ENCODE data around the gene RAB3GAP1. TPM values are rescaled to one million over a fixed set of nuclear protein-coding genes. Genes with fewer than 3 reads are reported as not detected.
A peak's percentile ranks its signal among the peaks of the same experiment; 100 is the strongest.

The RAB3GAP1 gene
- total and polyA plus RNA-seq, 3 donors from 2014 or later = 39.9 to 45.9 (median 40.5) TPM

DNA sequence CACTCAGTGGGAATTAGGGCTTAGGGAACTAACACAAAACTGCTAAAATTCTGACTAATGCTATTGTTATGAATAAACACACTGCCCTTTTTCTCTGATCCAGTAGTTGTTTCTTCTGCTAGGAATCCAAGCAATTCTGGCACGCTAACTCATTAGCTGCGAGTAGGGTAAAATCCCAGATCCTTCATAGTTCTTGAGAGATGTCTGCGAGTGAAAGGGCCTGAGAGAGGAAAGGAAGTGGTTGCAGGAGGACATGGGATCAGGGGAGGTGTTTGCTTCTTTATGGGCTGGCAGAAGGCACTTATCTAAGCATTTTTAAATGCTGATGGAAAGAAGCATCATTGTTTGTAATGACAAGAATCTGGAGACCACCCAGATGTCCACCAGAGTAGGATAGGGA is 14.3 kb upstream of the RAB3GAP1 start:
- H3K27ac ChIP-seq = no peak overlapping the region
- no peaks in the 10 kb centered on the region for H3K36me3 ChIP-seq (ENCODE audit: low read depth, missing control alignments)
- H3K27me3 ChIP-seq = no peaks in the 10 kb centered on the region
- H3K4me1 ChIP-seq = no peaks in the 10 kb centered on the region
- no peak overlapping the region for H3K4me3 ChIP-seq
- TF ChIP-seq POLR2A (IDR thresholded peaks at IDR 0.05) = no peak
- TF ChIP-seq, protein P1, sequence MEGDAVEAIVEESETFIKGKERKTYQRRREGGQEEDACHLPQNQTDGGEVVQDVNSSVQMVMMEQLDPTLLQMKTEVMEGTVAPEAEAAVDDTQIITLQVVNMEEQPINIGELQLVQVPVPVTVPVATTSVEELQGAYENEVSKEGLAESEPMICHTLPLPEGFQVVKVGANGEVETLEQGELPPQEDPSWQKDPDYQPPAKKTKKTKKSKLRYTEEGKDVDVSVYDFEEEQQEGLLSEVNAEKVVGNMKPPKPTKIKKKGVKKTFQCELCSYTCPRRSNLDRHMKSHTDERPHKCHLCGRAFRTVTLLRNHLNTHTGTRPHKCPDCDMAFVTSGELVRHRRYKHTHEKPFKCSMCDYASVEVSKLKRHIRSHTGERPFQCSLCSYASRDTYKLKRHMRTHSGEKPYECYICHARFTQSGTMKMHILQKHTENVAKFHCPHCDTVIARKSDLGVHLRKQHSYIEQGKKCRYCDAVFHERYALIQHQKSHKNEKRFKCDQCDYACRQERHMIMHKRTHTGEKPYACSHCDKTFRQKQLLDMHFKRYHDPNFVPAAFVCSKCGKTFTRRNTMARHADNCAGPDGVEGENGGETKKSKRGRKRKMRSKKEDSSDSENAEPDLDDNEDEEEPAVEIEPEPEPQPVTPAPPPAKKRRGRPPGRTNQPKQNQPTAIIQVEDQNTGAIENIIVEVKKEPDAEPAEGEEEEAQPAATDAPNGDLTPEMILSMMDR (IDR thresholded peaks at IDR 0.05) = no peak
- intact Hi-C loops (cut with DNase I; ENCODE audit: low total_unique reads) = no loop called here
- 81 to 95% methylated on average over 3 of the region's 3 CpGs for WGBS, 2 donors
- no peaks in the 10 kb centered on the region for H3K9me3 ChIP-seq
- DNase-seq = no peak

DNA sequence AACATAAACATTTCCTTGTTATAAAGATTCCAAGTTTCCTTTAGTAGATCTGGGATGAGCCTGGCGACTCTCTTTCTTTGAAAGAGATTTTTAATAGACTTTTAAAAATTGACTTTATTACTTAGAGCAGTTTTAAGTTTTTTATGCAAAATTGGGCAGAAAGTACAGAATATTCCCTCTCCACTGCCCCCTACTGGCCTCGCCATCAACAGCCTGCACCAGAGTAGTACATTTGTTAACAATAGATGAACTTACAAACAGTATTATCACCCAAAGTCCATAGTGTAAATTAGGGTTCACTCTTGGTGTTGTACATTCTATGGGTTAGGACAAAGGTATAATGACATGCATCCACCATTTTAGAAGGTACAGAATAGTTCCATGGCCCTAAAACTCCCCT is 8.7 kb upstream of the RAB3GAP1 start:
- 75% methylated on average over 2 of the region's 2 CpGs for WGBS, 2 donors
- TF ChIP-seq POLR2A (IDR thresholded peaks at IDR 0.05) = no peak
- TF ChIP-seq, protein P1 (IDR thresholded peaks at IDR 0.05) = peak in 2 of 3 experiments; percentile 32 to 69
- no peak overlapping the region for H3K27ac ChIP-seq
- H3K27me3 ChIP-seq = no peaks in the 10 kb centered on the region
- peak; percentile 30 for DNase-seq
- H3K4me1 ChIP-seq = no peaks in the 10 kb centered on the region
- no peaks in the 10 kb centered on the region for H3K36me3 ChIP-seq (ENCODE audit: low read depth, missing control alignments)
- intact Hi-C loops (cut with DNase I; ENCODE audit: low total_unique reads) = no loop called here
- no peak overlapping the region for H3K4me3 ChIP-seq
- H3K9me3 ChIP-seq = no peaks in the 10 kb centered on the region

DNA sequence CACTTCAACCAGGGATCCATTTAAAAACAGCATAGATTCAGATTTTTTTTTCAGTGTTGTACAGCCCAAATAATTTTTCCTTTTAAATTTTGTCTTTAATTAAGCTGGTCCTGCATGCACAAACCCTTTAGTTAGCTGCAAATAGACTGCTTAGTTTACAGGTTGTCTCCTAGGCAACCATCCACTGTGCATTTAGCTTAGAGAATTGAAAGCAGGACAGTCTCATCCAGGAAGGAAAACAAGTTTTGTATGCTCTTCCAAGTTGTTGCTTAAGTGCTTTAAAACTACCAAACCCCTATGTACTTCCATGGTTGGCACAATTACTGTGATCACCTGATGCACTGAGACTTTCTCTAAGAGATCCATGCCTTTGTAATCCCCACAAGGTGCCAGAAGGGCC is 4.8 kb upstream of the RAB3GAP1 start, which contains the start of gene MAP3K19:
Gene MAP3K19 (minus strand): TSS at position 148 of the 400 bp plus-strand sequence. CDS start 22,800 bp downstream, outside the sequence.
- H3K9me3 ChIP-seq = no peaks in the 10 kb centered on the region
- TF ChIP-seq, protein P1 (IDR thresholded peaks at IDR 0.05) = no peak
- TF ChIP-seq POLR2A (IDR thresholded peaks at IDR 0.05) = no peak
- H3K27ac ChIP-seq = no peak within 1 kb of the TSS
- no peaks in the 10 kb centered on the region for H3K27me3 ChIP-seq
- intact Hi-C loops (cut with DNase I; ENCODE audit: low total_unique reads) = no loop called here
- no peaks in the 10 kb centered on the region for H3K36me3 ChIP-seq (ENCODE audit: low read depth, missing control alignments)
- DNase-seq = no peak
- H3K4me1 ChIP-seq = no peaks in the 10 kb centered on the region
- no peak within 1 kb of the TSS for H3K4me3 ChIP-seq

DNA sequence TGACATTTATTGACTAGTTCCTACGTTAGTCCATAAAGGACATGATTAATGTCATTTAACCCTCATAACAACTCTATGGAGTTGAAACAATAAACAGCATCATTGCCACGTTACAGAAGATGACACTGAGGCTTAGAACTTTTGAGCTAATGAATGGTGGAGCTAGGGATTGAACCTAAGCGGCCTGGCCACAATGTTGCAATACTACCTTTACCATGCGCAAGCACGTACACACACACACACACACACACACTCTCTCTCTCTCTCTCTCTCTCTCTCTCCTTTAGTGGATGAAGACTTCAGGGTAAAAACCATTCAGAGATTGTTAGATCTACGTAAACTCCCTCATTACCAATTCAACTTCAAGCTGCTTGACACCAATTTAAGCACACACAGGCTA is 4.0 kb upstream of the RAB3GAP1 start:
- intact Hi-C loops (cut with DNase I; ENCODE audit: low total_unique reads) = no loop called here
- WGBS, 2 donors = 78 to 81% methylated on average over 6 of the region's 6 CpGs
- H3K4me3 ChIP-seq = no peak overlapping the region
- no peak overlapping the region for H3K27ac ChIP-seq
- no peaks in the 10 kb centered on the region for H3K27me3 ChIP-seq
- no peaks in the 10 kb centered on the region for H3K9me3 ChIP-seq
- TF ChIP-seq, protein P1 (IDR thresholded peaks at IDR 0.05) = no peak
- TF ChIP-seq POLR2A (IDR thresholded peaks at IDR 0.05) = no peak
- no peaks in the 10 kb centered on the region for H3K4me1 ChIP-seq
- no peaks in the 10 kb centered on the region for H3K36me3 ChIP-seq (ENCODE audit: low read depth, missing control alignments)
- DNase-seq = no peak

DNA sequence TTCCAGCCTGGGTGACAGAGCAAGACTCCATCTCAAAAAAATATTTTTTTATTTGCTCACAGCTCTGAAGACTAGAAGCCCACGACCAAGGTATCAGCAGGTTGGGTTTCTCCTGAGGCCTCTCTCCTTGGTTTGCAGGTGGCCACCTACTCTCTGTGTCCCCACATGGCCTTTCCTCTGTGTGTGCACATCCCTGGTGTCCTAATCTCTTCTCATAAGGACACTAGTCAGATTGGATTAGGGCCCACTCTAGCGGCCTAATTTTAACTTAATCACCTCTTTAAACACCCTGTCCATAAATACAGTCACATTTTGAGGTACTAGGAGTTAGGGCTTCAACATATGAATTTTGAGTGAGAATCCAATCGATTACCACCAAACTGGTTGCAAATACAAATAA is 2.0 kb upstream of the RAB3GAP1 start:
- DNase-seq = no peak
- Histone ChIP-seq H3K27ac (no peak overlapping the region), H3K36me3 (ENCODE audit: low read depth, missing control alignments) (no peaks in the 10 kb centered on the region), H3K9me3 (no peaks in the 10 kb centered on the region), H3K4me1 (no peaks in the 10 kb centered on the region), H3K4me3 (no peak overlapping the region), H3K27me3 (no peaks in the 10 kb centered on the region)
- no peak for TF ChIP-seq POLR2A (IDR thresholded peaks at IDR 0.05)
- TF ChIP-seq, protein P1 (IDR thresholded peaks at IDR 0.05) = no peak
- WGBS, 2 donors = 71 to 85% methylated on average over 3 of the region's 3 CpGs
- intact Hi-C loops (cut with DNase I; ENCODE audit: low total_unique reads) = no loop called here

Measured in testis (tissue), 3 donors.